ENCODE results near the gene RAB11FIP2. TPM values are rescaled to one million over a fixed set of nuclear protein-coding genes. Genes with fewer than 3 reads are reported as not detected.

RAB11FIP2 gene
- total RNA-seq, 1 experiment from 2014 or later: 18.4 TPM

GRCh38 chr10:117993166-117993565 is 53.6 kb downstream of the RAB11FIP2 start:
- Histone ChIP-seq H2BK12ac (ENCODE audit: insufficient read length, low read depth, low read length) (no peak overlapping the region), H3K9ac (ENCODE audit: extremely low read depth, insufficient read length, low read length) (no peak overlapping the region), H3T11ph (ENCODE audit: low read length) (no peak overlapping the region), H3K4ac (ENCODE audit: low read depth, low read length) (no peak overlapping the region), H2BK20ac (ENCODE audit: low read depth, low read length, poor library complexity, severe bottlenecking) (no peak overlapping the region), H3K9me3 (ENCODE audit: control insufficient read depth, low read depth, low read length) (no peaks in the 10 kb centered on the region), H2BK5ac (ENCODE audit: insufficient read length, low read length) (no peak overlapping the region), H3K56ac (ENCODE audit: insufficient read length, low read depth, low read length) (no peak overlapping the region), H3K18ac (ENCODE audit: insufficient read length, low read depth, low read length) (no peak overlapping the region), H3K14ac (ENCODE audit: insufficient read depth, low read length) (no peak overlapping the region), H3K4me1 (ENCODE audit: insufficient read depth, low read length) (no peaks in the 10 kb centered on the region), H2BK120ac (ENCODE audit: low read depth, low read length, poor library complexity, severe bottlenecking) (no peak overlapping the region), H2AFZ (ENCODE audit: low read length) (no peak overlapping the region), H3K27ac (ENCODE audit: insufficient read length, low read depth, low read length) (no peak overlapping the region), H3K27me3 (ENCODE audit: insufficient read depth, low read length) (no peaks in the 10 kb centered on the region), H3K4me2 (ENCODE audit: insufficient read depth, insufficient read length, low read length) (no peak overlapping the region), H3K79me1 (ENCODE audit: insufficient read depth, low read depth, low read length, poor library complexity, severe bottlenecking) (no peaks in the 10 kb centered on the region), H4K20me1 (ENCODE audit: control insufficient read depth, insufficient read depth, insufficient read length) (no peaks in the 10 kb centered on the region), H4K5ac (ENCODE audit: insufficient read length, low read depth, low read length) (no peak overlapping the region), H3K23ac (ENCODE audit: insufficient read length, low read depth, low read length) (no peak overlapping the region), H4K91ac (ENCODE audit: insufficient read length, low read depth, low read length) (no peak overlapping the region), H3K79me2 (ENCODE audit: insufficient read depth, low read length) (no peaks in the 10 kb centered on the region), H4K8ac (replicated peaks; ENCODE audit: insufficient read length, low read depth, low read length) (no peak overlapping the region), H3K23me2 (ENCODE audit: insufficient read length, low read depth, low read length, poor library complexity, severe bottlenecking) (no peaks in the 10 kb centered on the region), H2BK15ac (ENCODE audit: low read depth, low read length) (no peak overlapping the region; the same call in 1 of the 2 replicates), H2AK5ac (ENCODE audit: insufficient read length, low read length) (no peak overlapping the region)
- WGBS (ENCODE audit: extremely low coverage, insufficient read length, low lambda C conversion rate): no CpG with 5 or more reads among the region's 4 CpGs
- no peaks in the 10 kb centered on the region for H3K27me3 Mint-ChIP-seq (ENCODE audit: low read depth)
- H3K36me3 Mint-ChIP-seq (ENCODE audit: insufficient read depth in 1 of 3, low read depth in 3 of 3): peaks cover 0 to 2% (median under 1%) of the 10 kb centered on the region in 3 experiments; a peak in 3 of 7 replicates
- H3K4me3 Mint-ChIP-seq: no peak overlapping the region
- TF ChIP-seq, protein P1, sequence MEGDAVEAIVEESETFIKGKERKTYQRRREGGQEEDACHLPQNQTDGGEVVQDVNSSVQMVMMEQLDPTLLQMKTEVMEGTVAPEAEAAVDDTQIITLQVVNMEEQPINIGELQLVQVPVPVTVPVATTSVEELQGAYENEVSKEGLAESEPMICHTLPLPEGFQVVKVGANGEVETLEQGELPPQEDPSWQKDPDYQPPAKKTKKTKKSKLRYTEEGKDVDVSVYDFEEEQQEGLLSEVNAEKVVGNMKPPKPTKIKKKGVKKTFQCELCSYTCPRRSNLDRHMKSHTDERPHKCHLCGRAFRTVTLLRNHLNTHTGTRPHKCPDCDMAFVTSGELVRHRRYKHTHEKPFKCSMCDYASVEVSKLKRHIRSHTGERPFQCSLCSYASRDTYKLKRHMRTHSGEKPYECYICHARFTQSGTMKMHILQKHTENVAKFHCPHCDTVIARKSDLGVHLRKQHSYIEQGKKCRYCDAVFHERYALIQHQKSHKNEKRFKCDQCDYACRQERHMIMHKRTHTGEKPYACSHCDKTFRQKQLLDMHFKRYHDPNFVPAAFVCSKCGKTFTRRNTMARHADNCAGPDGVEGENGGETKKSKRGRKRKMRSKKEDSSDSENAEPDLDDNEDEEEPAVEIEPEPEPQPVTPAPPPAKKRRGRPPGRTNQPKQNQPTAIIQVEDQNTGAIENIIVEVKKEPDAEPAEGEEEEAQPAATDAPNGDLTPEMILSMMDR (conservative IDR thresholded peaks at IDR 0.05): no peak
- no peaks in the 10 kb centered on the region for H3K9me3 Mint-ChIP-seq
- H3K4me1 Mint-ChIP-seq: peaks cover 24 to 36% of the 10 kb centered on the region in 2 experiments
- no peak for DNase-seq
- no peak overlapping the region; a peak in 1 of 7 replicates for H3K27ac Mint-ChIP-seq
